ENCODE results near the gene CRACR2B. TPM values are rescaled to one million over a fixed set of nuclear protein-coding genes. Genes with fewer than 3 reads are reported as not detected.

CRACR2B gene
- total RNA-seq, 1 experiment from 2014 or later, result 17.5 TPM

DNA sequence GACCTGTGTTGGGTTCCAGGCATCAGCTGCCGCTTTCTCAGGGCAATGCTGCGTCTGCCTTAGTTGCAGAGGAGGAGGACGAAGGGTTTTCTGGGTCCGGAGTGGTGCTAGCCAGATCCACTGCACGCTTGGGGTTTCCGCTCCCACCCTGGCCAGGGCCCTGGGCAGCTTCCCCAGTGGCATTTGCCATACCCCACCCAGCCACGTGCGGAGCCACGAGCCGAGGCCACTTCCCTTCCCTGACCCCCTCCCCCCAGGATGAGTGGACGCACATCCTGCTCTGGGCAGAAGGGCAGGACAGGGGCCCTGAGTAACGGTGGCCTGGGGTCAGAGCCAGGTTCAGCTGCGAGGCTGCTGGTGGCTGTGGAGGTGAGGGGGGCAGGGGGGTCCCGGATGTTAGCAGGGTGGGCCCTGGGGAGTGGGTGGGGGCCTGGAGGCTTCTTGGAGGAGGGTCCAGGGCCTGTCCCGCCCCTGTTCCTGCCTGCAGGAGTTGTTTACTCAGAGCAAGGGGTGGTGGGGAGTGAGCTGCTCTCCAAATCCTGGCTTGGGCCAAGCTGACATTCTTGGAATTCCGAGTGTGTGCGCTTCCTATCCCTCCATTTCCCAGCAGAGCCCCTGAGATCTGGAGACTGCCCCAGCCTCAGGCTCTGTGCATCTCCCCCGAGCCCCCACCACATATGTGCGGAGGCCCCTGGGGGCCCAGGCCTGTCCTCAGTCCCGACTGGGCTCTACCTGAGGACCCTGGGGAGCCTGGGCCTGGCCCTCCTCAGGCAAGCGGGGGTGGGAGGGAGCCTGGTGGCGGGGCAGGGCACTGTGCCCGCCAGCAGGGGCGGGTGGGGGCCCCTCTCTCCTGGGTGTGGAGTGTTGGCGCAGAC lies 16.3 kb downstream of the CRACR2B start:
- no peaks in the 10 kb centered on the region for H3K36me3 ChIP-seq (ENCODE audit: low read depth)
- no peaks in the 10 kb centered on the region for H3K27me3 ChIP-seq (ENCODE audit: insufficient read depth, low read depth)
- BruUV-seq (replicated peaks), result no TSS peak
- H3K79me2 ChIP-seq (ENCODE audit: low read depth), result peaks cover 20% of the 10 kb centered on the region
- H4K20me1 ChIP-seq (ENCODE audit: insufficient read depth), result peaks cover 18% of the 10 kb centered on the region
- H3K9me3 ChIP-seq (ENCODE audit: insufficient read depth, low read depth), result no peaks in the 10 kb centered on the region
- peak overlapping the region; percentile 83 for H3K4me2 ChIP-seq
- peaks cover 11% of the 10 kb centered on the region; the same call in 1 of the 2 replicates for H3F3A ChIP-seq (ENCODE audit: insufficient read depth, low read depth)
- no peak overlapping the region for H2AFZ ChIP-seq
- peaks cover 20% of the 10 kb centered on the region for H3K4me1 ChIP-seq (replicated peaks; ENCODE audit: insufficient read depth)
- ChIA-PET POLR2A (ENCODE audit: unreplicated experiment) (interaction anchor here (1.4 kb wide), 1 partner anchor 9 kb away, joined by 5 read pairs; no protein-coding TSS in a partner anchor), CTCF (interaction anchor here (0.6 to 1.3 kb wide), 2 partner anchors 9 to 23 kb away, joined by 3 read pairs; no protein-coding TSS in a partner anchor)
- no peaks in the 10 kb centered on the region for H3K9me2 ChIP-seq (ENCODE audit: insufficient read depth)
- intact Hi-C loops (cut with micrococcal nuclease; ENCODE audit: unreplicated experiment), result loop anchor here (2.0 to 5.0 kb wide), 2 partner anchors 37 to 207 kb away; partner anchors contain the start of genes PIDD1 and RPLP2
- TF ChIP-seq, protein P1, sequence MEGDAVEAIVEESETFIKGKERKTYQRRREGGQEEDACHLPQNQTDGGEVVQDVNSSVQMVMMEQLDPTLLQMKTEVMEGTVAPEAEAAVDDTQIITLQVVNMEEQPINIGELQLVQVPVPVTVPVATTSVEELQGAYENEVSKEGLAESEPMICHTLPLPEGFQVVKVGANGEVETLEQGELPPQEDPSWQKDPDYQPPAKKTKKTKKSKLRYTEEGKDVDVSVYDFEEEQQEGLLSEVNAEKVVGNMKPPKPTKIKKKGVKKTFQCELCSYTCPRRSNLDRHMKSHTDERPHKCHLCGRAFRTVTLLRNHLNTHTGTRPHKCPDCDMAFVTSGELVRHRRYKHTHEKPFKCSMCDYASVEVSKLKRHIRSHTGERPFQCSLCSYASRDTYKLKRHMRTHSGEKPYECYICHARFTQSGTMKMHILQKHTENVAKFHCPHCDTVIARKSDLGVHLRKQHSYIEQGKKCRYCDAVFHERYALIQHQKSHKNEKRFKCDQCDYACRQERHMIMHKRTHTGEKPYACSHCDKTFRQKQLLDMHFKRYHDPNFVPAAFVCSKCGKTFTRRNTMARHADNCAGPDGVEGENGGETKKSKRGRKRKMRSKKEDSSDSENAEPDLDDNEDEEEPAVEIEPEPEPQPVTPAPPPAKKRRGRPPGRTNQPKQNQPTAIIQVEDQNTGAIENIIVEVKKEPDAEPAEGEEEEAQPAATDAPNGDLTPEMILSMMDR (conservative IDR thresholded peaks at IDR 0.05), result no peak
- no peak for TF ChIP-seq EZH2 (IDR thresholded peaks at IDR 0.05; ENCODE audit: low read depth)
- peak overlapping the region; percentile 78; the same call in 1 of the 2 replicates for H3K4me3 ChIP-seq
- H3K27ac ChIP-seq, result peak overlapping the region; percentile 3; the same call in 1 of the 2 replicates
- peak; percentile 69 to 80 for DNase-seq

DNA sequence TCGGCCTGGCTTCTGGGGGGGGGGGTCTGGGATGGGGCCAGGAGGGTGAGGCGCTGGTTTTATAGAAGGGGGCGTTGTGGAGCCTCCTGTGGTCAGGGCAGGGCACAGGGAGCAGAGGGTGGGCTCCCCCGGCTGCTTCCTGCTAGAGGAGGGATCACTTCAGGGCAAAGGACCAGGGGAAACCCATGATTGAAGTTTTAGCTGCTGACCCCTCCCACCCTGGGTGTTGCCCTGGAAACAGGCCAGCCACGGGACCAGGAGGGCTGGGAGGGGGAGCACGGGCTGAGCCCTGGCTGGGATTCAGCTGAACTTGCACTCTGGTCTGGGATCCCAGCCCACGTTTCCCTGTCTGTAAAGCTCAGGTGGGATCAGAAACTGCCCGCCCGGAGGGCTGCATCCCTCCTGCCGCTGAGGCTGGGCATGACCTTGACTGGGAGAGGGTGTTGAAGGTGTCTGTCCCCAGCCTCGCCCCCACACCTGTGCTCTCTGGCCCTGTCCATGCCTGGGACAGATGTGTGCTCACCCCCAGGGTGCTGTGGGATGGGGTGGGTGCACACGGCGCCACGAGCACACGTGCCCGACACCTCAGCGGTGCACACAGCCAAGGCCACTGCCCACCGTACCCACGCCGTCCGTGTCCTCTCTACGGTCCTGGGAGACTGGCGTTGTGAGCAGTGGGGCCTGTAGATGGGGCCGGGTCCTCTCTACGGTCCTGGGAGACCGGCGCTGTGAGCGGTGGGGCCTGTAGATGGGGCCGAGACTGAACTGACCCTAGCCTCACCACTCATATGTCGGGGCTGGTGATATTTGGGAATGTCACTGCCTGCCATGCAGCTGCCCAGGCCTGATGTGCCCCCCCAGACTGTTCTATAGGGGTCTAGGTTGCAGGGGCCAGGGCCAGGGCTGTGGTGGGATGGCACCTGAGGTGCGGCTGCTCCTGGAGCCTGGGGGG lies 17.2 kb downstream of the CRACR2B start:
- ChIA-PET POLR2A (ENCODE audit: unreplicated experiment) (interaction anchor here (0.6 to 1.4 kb wide), 3 partner anchors 10 to 1142 kb away, joined by 4 to 6 read pairs (median 5); no protein-coding TSS in a partner anchor), CTCF (interaction anchor here (0.5 kb wide), 1 partner anchor 83 kb away, joined by 3 read pairs; no protein-coding TSS in a partner anchor)
- no TSS peak for BruUV-seq (replicated peaks)
- H3K9me2 ChIP-seq (ENCODE audit: insufficient read depth), result no peaks in the 10 kb centered on the region
- DNase-seq, result peak in 1 of 2 experiments; percentile 72
- no peaks in the 10 kb centered on the region for H3K9me3 ChIP-seq (ENCODE audit: insufficient read depth, low read depth)
- no peak overlapping the region for H3K27ac ChIP-seq
- H3K4me2 ChIP-seq, result peak overlapping the region; percentile 83
- peaks cover 20% of the 10 kb centered on the region for H3K4me1 ChIP-seq (replicated peaks; ENCODE audit: insufficient read depth)
- peaks cover 11% of the 10 kb centered on the region; the same call in 1 of the 2 replicates for H3F3A ChIP-seq (ENCODE audit: insufficient read depth, low read depth)
- H3K36me3 ChIP-seq (ENCODE audit: low read depth), result no peaks in the 10 kb centered on the region
- peaks cover 11% of the 10 kb centered on the region for H4K20me1 ChIP-seq (ENCODE audit: insufficient read depth)
- no peaks in the 10 kb centered on the region for H3K27me3 ChIP-seq (ENCODE audit: insufficient read depth, low read depth)
- intact Hi-C loops (cut with micrococcal nuclease; ENCODE audit: unreplicated experiment), result loop anchor here (5.0 kb wide), 1 partner anchor 38 kb away; the partner anchor contains the start of genes PIDD1 and RPLP2
- no peak for TF ChIP-seq EZH2 (IDR thresholded peaks at IDR 0.05; ENCODE audit: low read depth)
- TF ChIP-seq, protein P1 (conservative IDR thresholded peaks at IDR 0.05), result no peak
- H3K4me3 ChIP-seq, result no peak overlapping the region
- H2AFZ ChIP-seq, result no peak overlapping the region
- H3K79me2 ChIP-seq (ENCODE audit: low read depth), result peaks cover 20% of the 10 kb centered on the region
